OCI-LY3 (cell line): ENCODE data around the gene IMMP2L.

Experiments used
- H2AFZ ChIP-seq: fragments of 200-600, 300-600 bp; shearing (Covaris generic); 2 replicates; pipeline ENCODE4 v1.6.0; 2014; ENCODE audit warnings: antibody characterized with exemption, low read depth, low read length
- H3K27ac ChIP-seq: fragments of 200-600, 300-600 bp; sonication (generic); 2 replicates; pipeline ENCODE4 v1.5.1; 2014; ENCODE audit warnings: mild to moderate bottlenecking, low read length, moderate library complexity, mixed read lengths
- H3K27me3 ChIP-seq: fragments of 200-600, 300-600 bp; sonication (generic); 2 replicates; pipeline ENCODE4 v1.6.1; 2014; ENCODE audit warnings: low read depth, low read length, mixed read lengths
- H3K36me3 ChIP-seq: fragments of 200-600, 300-600 bp; sonication (generic); replicated peaks from 2 replicates; pipeline ENCODE3; 2014; ENCODE audit warnings: low read depth, low read length, mixed read lengths
- H3K4me1 ChIP-seq: fragments of 300-600, 200-600 bp; sonication (generic); 2 replicates; pipeline ENCODE4 v1.6.1; 2014; ENCODE audit warnings: low read length, mixed read lengths
- H3K4me2 ChIP-seq: fragments of 200-600, 300-600 bp; sonication (generic); 2 replicates; pipeline ENCODE4 v1.6.1; 2014; ENCODE audit warnings: low read length, mixed read lengths
- H3K4me3 ChIP-seq: fragments of 300-600, 200-600 bp; sonication (generic); 2 replicates; pipeline ENCODE4 v1.5.1; 2014; ENCODE audit warnings: antibody characterized with exemption, mild to moderate bottlenecking, low read length, moderate library complexity
- H3K79me2 ChIP-seq: fragments of 300-600, 200-600 bp; shearing (Covaris generic); 2 replicates; pipeline ENCODE4 v1.6.1; 2014; ENCODE audit warnings: mild to moderate bottlenecking, low read length, mixed read lengths
- H3K9ac ChIP-seq: fragments of 300-600, 200-600 bp; shearing (Covaris generic); 2 replicates; pipeline ENCODE4 v1.6.0; 2014; ENCODE audit warnings: mild to moderate bottlenecking, low read length, moderate library complexity
- H3K9me3 ChIP-seq: fragments of 200-600, 300-600 bp; shearing (Covaris generic); 2 replicates; pipeline ENCODE4 v1.6.1; 2014; ENCODE audit warnings: low read length, mixed read lengths; ENCODE audit not compliant: insufficient read depth
- H4K20me1 ChIP-seq: fragments of 200-600, 300-600 bp; sonication (generic); 2 replicates; pipeline ENCODE4 v1.6.1; 2016; ENCODE audit warnings: low read length, mixed read lengths; ENCODE audit not compliant: insufficient read depth
- EZH2phosphoT487 ChIP-seq: fragments of 200-600 bp; shearing (Covaris generic); IDR thresholded peaks from 2 replicates; pipeline ENCODE4 v1.6.1; 2018; ENCODE audit warnings: antibody characterized with exemption, mixed run types, low read depth
- TF ChIP-seq, protein P1 (sequence below): fragments of 200-600, 300-600 bp; sonication (generic); IDR thresholded peaks from 2 replicates; pipeline ENCODE4 v1.5.1; 2014; ENCODE audit warnings: antibody characterized with exemption, low read length, low read depth

IMMP2L gene

DNA sequence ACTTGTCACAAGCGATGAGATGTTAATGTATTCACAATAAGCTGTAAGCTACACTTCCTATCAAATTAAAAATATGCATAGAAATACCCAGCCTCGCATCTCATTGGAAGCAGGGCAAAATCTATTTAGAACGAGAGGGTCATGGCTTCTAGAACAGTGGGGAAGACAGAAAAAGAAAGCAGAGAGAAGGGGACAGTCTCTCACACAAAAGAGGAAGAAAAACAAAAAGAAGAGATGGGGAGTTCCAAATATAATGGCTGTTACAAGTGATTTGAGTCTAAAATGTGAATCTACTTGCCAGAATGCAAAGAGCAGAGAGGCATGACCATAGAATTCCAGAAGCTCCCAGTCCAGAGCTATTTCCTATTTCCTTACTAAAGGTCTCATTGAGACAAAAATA is 457.6 kb downstream of the IMMP2L start:
- no peaks in the 10 kb centered on the region for H3K9me3 ChIP-seq
- 0 out of 2 replicates have a peak overlapping the region, but pooled peaks have one; percentile 41 for H3K4me3 ChIP-seq
- H4K20me1 ChIP-seq = no peaks in the 10 kb centered on the region
- H3K9ac ChIP-seq = no peak overlapping the region
- H3K36me3 ChIP-seq = no peaks in the 10 kb centered on the region
- no peaks in the 10 kb centered on the region for H3K79me2 ChIP-seq
- H2AFZ ChIP-seq = no peak overlapping the region
- H3K27me3 ChIP-seq = no peaks in the 10 kb centered on the region
- no peak overlapping the region for H3K27ac ChIP-seq
- TF ChIP-seq, protein P1, sequence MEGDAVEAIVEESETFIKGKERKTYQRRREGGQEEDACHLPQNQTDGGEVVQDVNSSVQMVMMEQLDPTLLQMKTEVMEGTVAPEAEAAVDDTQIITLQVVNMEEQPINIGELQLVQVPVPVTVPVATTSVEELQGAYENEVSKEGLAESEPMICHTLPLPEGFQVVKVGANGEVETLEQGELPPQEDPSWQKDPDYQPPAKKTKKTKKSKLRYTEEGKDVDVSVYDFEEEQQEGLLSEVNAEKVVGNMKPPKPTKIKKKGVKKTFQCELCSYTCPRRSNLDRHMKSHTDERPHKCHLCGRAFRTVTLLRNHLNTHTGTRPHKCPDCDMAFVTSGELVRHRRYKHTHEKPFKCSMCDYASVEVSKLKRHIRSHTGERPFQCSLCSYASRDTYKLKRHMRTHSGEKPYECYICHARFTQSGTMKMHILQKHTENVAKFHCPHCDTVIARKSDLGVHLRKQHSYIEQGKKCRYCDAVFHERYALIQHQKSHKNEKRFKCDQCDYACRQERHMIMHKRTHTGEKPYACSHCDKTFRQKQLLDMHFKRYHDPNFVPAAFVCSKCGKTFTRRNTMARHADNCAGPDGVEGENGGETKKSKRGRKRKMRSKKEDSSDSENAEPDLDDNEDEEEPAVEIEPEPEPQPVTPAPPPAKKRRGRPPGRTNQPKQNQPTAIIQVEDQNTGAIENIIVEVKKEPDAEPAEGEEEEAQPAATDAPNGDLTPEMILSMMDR = no peak
- TF ChIP-seq EZH2phosphoT487 = no peak
- peak overlapping the region; percentile 74 for H3K4me2 ChIP-seq
- peaks cover 24% of the 10 kb centered on the region for H3K4me1 ChIP-seq

DNA sequence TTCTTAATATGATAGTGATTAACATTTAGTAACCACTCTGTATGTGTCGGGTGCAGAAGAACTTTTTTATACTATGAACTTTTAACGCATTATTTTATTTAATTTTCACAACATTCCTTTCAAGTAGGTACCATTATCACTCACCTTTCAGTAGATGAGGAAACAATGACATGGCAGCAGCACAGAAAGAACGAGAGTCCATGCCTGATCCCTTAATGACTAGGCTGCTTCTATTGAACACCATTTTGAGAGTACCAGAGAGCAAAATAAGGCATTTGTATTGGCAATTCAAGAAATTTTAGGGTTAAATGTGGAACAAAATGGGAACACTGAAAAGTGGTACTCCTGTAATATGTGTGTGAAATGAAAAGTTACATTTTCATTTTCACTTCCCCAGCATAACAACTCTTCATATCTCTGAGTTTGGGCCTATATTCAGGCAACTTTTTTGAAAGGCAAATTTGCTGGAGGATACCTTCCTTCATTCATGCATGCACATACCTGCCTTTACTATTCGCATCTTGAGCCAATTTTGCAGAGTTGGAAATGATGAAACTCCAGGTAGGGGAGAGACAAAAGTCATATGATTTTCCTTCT is 458.5 kb downstream of the IMMP2L start:
- TF ChIP-seq EZH2phosphoT487 = no peak
- TF ChIP-seq, protein P1 = no peak
- Histone ChIP-seq H3K4me2 (peak overlapping the region; percentile 74), H3K79me2 (no peaks in the 10 kb centered on the region), H3K4me3 (peak overlapping the region; percentile 41), H3K9me3 (no peaks in the 10 kb centered on the region), H4K20me1 (no peaks in the 10 kb centered on the region), H3K9ac (no peak overlapping the region), H2AFZ (0 out of 2 replicates have a peak overlapping the region, but pooled peaks have one; percentile 34), H3K27me3 (no peaks in the 10 kb centered on the region), H3K4me1 (peaks cover 24% of the 10 kb centered on the region), H3K27ac (peak overlapping the region; percentile 21; the same call in 1 of the 2 replicates), H3K36me3 (no peaks in the 10 kb centered on the region)

DNA sequence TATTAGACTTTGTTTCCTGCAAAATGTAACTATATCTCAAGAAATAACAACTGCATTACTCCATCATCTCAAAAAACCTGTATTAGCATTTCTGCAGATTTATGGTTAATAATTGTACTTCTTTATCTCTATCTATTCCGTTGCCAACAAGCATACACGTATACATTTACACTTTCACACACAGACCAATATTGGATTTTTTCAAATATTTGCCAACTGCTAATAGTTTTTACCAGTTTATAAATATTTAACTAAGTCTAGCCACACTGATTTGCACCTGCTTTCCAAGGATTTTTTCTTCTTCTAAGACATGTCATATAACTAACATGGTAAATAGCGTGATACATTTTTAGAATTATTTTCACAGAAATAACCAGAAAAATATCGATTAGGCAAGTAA is 459.2 kb downstream of the IMMP2L start:
- H4K20me1 ChIP-seq = no peaks in the 10 kb centered on the region
- H3K27me3 ChIP-seq = no peaks in the 10 kb centered on the region
- H3K4me1 ChIP-seq = peaks cover 28% of the 10 kb centered on the region
- H3K9me3 ChIP-seq = no peaks in the 10 kb centered on the region
- no peak overlapping the region for H2AFZ ChIP-seq
- H3K4me2 ChIP-seq = peak overlapping the region; percentile 74; the same call in 1 of the 2 replicates
- no peak for TF ChIP-seq EZH2phosphoT487
- TF ChIP-seq, protein P1 = no peak
- H3K4me3 ChIP-seq = no peak overlapping the region
- no peaks in the 10 kb centered on the region for H3K36me3 ChIP-seq
- no peaks in the 10 kb centered on the region for H3K79me2 ChIP-seq
- no peak overlapping the region for H3K27ac ChIP-seq
- H3K9ac ChIP-seq = no peak overlapping the region

DNA sequence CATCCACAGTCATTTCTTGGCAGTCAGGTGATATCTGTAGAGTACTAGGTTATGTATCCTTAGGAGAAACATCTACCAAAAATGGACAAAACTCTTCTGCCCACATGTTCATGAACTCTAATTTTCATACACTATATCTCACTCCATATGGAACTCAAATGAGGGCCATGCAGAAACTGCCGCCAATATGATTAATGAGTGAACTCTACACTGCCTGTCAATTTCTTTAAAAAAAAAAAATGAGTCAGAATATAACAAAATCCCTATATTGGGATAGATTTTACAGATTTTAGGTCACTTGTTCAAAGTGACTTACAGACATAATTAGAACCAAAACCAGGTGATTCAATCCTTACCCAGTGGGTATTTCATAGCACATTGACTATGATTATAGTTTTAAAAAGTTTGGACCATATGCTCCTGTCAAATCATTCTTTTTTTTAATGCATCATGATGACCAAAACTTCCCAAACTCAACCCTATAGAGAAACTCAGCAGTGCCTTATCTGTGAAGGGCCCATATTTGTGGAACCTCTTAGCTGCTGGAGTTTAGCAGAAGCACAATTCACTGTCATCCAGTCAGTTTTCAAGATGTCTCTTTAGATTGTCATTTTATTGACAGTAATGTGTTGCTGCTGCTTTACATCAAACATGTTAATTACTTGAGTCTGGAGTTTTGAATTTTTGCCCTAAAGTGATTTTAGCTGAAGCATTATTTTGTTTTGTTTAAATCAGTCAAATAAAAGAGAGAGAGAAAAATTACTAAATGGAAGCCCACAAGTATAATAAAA is 460.2 kb downstream of the IMMP2L start:
- H3K9me3 ChIP-seq = no peaks in the 10 kb centered on the region
- TF ChIP-seq EZH2phosphoT487 = no peak
- TF ChIP-seq, protein P1 = no peak
- H3K27me3 ChIP-seq = no peaks in the 10 kb centered on the region
- no peak overlapping the region for H3K4me2 ChIP-seq
- no peak overlapping the region for H3K27ac ChIP-seq
- H3K4me3 ChIP-seq = no peak overlapping the region
- H2AFZ ChIP-seq = no peak overlapping the region
- no peaks in the 10 kb centered on the region for H4K20me1 ChIP-seq
- no peaks in the 10 kb centered on the region for H3K79me2 ChIP-seq
- no peak overlapping the region for H3K9ac ChIP-seq
- H3K36me3 ChIP-seq = no peaks in the 10 kb centered on the region
- H3K4me1 ChIP-seq = peaks cover 29% of the 10 kb centered on the region
